WTC11 (cell line): Measurements from ENCODE around the gene AGBL1. TPM values are rescaled to one million over a fixed set of nuclear protein-coding genes. Genes with fewer than 3 reads are reported as not detected.

ENCODE experiments used
- ATAC-seq: fragments of 200-7000 bp; cut with Tn5 transposase; 2 replicates; pipeline ENCODE4 v1.10.0; 2021; ENCODE audit warnings: mild to moderate bottlenecking, moderate library complexity
- CTCF ChIA-PET: fragments of 300-600 bp; sonication (Branson Sonifier 250); formaldehyde crosslinking; loops from one replicate; lab custom pipeline; 2021; ENCODE audit warnings: antibody characterized with exemption; lab: Charles Lee
- POLR2A ChIA-PET: fragments of 350-600 bp; sonication (Branson Sonifier 250); formaldehyde crosslinking; loops from one replicate; lab custom pipeline; 2021; ENCODE audit warnings: antibody characterized with exemption; lab: Charles Lee
- DNase-seq: peaks from one replicate; pipeline ENCODE4 v3.0.0; 2021; ENCODE audit warnings: low spot score
- H3K27ac Mint-ChIP-seq: 2 replicates; pipeline ENCODE4 v1.8.0; 2021; ENCODE audit warnings: mixed read lengths
- H3K27me3 Mint-ChIP-seq: 2 replicates; pipeline ENCODE4 v1.8.0; 2021; ENCODE audit warnings: low read depth, mild to moderate bottlenecking, moderate library complexity, mixed read lengths
- H3K36me3 Mint-ChIP-seq: 2 replicates; pipeline ENCODE4 v1.8.0; 2021; ENCODE audit warnings: mixed read lengths
- H3K4me1 Mint-ChIP-seq: 2 replicates; pipeline ENCODE4 v1.8.0; 2022; ENCODE audit warnings: mixed read lengths
- H3K4me3 Mint-ChIP-seq: 2 replicates; pipeline ENCODE4 v1.8.0; 2021; ENCODE audit warnings: mild to moderate bottlenecking, moderate library complexity, mixed read lengths
- H3K9me3 Mint-ChIP-seq: 2 replicates; pipeline ENCODE4 v1.8.0; 2021; ENCODE audit warnings: mixed read lengths
- ATF1 ChIP-seq: sonication (generic); formaldehyde crosslinking; IDR thresholded peaks from 2 replicates; pipeline ENCODE4 v1.8.1; 2023; ENCODE audit warnings: mild to moderate bottlenecking, moderate library complexity, missing genetic modification reagents
- EMX1 ChIP-seq: fragments of 250-450 bp; sonication (Bioruptor Pico); IDR thresholded peaks from 2 replicates; pipeline ENCODE4 v1.8.0; 2021; ENCODE audit warnings: mild to moderate bottlenecking
- JAZF1 ChIP-seq: fragments of 250-450 bp; sonication (Bioruptor Pico); IDR thresholded peaks from 2 replicates; pipeline ENCODE4 v1.9.0; 2021; ENCODE audit warnings: moderate library complexity, mild to moderate bottlenecking, inconsistent platforms
- MYBL2 ChIP-seq: sonication (generic); formaldehyde crosslinking; IDR thresholded peaks from 2 replicates; pipeline ENCODE4 v1.8.1; 2023; ENCODE audit warnings: mild to moderate bottlenecking, moderate library complexity, missing genetic modification reagents
- NFATC4 ChIP-seq: fragments of 250-450 bp; sonication (Bioruptor Pico); IDR thresholded peaks from 2 replicates; pipeline ENCODE4 v1.9.0; 2021; ENCODE audit warnings: mild to moderate bottlenecking
- NFYB ChIP-seq: sonication (generic); formaldehyde crosslinking; conservative IDR thresholded peaks from 2 replicates; pipeline ENCODE4 v1.8.0; 2022; ENCODE audit warnings: low read depth, missing genetic modification reagents
- NR2C2 ChIP-seq: sonication (generic); formaldehyde crosslinking; IDR thresholded peaks from 2 replicates; pipeline ENCODE4 v1.8.0; 2022; ENCODE audit warnings: mild to moderate bottlenecking, missing genetic modification reagents
- OVOL2 ChIP-seq: fragments of 250-450 bp; sonication (Bioruptor Pico); IDR thresholded peaks from 2 replicates; pipeline ENCODE4 v1.9.0; 2021; ENCODE audit warnings: mild to moderate bottlenecking, borderline replicate concordance
- PRDM15 ChIP-seq: sonication (generic); formaldehyde crosslinking; IDR thresholded peaks from 2 replicates; pipeline ENCODE4 v1.8.0; 2022; ENCODE audit warnings: missing genetic modification reagents
- RORB ChIP-seq: fragments of 250-450 bp; sonication (Bioruptor Pico); IDR thresholded peaks from 2 replicates; pipeline ENCODE4 v1.9.0; 2021; ENCODE audit warnings: mild to moderate bottlenecking
- SMAD4 ChIP-seq: sonication (generic); formaldehyde crosslinking; IDR thresholded peaks from 2 replicates; pipeline ENCODE4 v1.8.0; 2022; ENCODE audit warnings: mild to moderate bottlenecking, missing genetic modification reagents
- TEAD4 ChIP-seq: sonication (generic); formaldehyde crosslinking; IDR thresholded peaks from 2 replicates; pipeline ENCODE4 v1.8.0; 2022; ENCODE audit warnings: mild to moderate bottlenecking, missing genetic modification reagents
- ZBTB21 ChIP-seq: sonication (generic); formaldehyde crosslinking; IDR thresholded peaks from 2 replicates; pipeline ENCODE4 v1.8.1; 2023; ENCODE audit warnings: mild to moderate bottlenecking, missing genetic modification reagents, borderline replicate concordance
- ZMAT4 ChIP-seq: fragments of 250-450 bp; sonication (Bioruptor Pico); IDR thresholded peaks from 2 replicates; pipeline ENCODE4 v1.9.0; 2021; ENCODE audit warnings: mild to moderate bottlenecking
- ZNF396 ChIP-seq: fragments of 250-450 bp; sonication (Bioruptor Pico); IDR thresholded peaks from 2 replicates; pipeline ENCODE4 v1.8.0; 2021; ENCODE audit warnings: mild to moderate bottlenecking, moderate library complexity, borderline replicate concordance
- total RNA-seq: library from RNA; stranded (reverse); gene quantifications from 3 replicates; pipeline ENCODE4 v1.2.3, GENCODE V29; 2021
- TF ChIP-seq, protein P1 (sequence below): fragments of 250-450 bp; sonication (Bioruptor Pico); IDR thresholded peaks from 2 replicates; pipeline ENCODE4 v2.1.2; 2022; ENCODE audit warnings: mild to moderate bottlenecking, moderate library complexity
- TF ChIP-seq, protein P2 (sequence below): sonication (generic); formaldehyde crosslinking; conservative IDR thresholded peaks from 2 replicates; pipeline ENCODE4 v1.8.1; 2023; ENCODE audit warnings: mild to moderate bottlenecking, low read depth, missing genetic modification reagents, moderate library complexity
- TF ChIP-seq, protein P3 (sequence below): sonication (generic); formaldehyde crosslinking; IDR thresholded peaks from 2 replicates; pipeline ENCODE4 v1.8.1; 2022; ENCODE audit warnings: mild to moderate bottlenecking, missing genetic modification reagents, moderate library complexity, borderline replicate concordance
- TF ChIP-seq, protein P4 (sequence below): sonication (generic); formaldehyde crosslinking; IDR thresholded peaks from 2 replicates; pipeline ENCODE4 v1.8.1; 2022; ENCODE audit warnings: mild to moderate bottlenecking, moderate library complexity, missing genetic modification reagents

The AGBL1 gene
- total RNA-seq, 1 experiment from 2014 or later: not detected

GRCh38 chr15:86199467-86200145, 119.9 kb downstream of the AGBL1 start:
- ATAC-seq (no peak), DNase-seq (no peak)
- no peak overlapping the region for H3K4me3 Mint-ChIP-seq
- POLR2A ChIA-PET: no interaction called here
- CTCF ChIA-PET: no interaction called here
- peaks cover 38% of the 10 kb centered on the region for H3K4me1 Mint-ChIP-seq
- H3K27me3 Mint-ChIP-seq: peaks cover 3% of the 10 kb centered on the region; the same call in 1 of the 2 replicates
- H3K27ac Mint-ChIP-seq: no peak overlapping the region
- TF ChIP-seq, protein P1, sequence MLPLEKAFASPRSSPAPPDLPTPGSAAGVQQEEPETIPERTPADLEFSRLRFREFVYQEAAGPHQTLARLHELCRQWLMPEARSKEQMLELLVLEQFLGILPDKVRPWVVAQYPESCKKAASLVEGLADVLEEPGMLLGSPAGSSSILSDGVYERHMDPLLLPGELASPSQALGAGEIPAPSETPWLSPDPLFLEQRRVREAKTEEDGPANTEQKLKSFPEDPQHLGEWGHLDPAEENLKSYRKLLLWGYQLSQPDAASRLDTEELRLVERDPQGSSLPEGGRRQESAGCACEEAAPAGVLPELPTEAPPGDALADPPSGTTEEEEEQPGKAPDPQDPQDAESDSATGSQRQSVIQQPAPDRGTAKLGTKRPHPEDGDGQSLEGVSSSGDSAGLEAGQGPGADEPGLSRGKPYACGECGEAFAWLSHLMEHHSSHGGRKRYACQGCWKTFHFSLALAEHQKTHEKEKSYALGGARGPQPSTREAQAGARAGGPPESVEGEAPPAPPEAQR (CRISPR knock-in tag): no peak
- TF ChIP-seq, protein P2, sequence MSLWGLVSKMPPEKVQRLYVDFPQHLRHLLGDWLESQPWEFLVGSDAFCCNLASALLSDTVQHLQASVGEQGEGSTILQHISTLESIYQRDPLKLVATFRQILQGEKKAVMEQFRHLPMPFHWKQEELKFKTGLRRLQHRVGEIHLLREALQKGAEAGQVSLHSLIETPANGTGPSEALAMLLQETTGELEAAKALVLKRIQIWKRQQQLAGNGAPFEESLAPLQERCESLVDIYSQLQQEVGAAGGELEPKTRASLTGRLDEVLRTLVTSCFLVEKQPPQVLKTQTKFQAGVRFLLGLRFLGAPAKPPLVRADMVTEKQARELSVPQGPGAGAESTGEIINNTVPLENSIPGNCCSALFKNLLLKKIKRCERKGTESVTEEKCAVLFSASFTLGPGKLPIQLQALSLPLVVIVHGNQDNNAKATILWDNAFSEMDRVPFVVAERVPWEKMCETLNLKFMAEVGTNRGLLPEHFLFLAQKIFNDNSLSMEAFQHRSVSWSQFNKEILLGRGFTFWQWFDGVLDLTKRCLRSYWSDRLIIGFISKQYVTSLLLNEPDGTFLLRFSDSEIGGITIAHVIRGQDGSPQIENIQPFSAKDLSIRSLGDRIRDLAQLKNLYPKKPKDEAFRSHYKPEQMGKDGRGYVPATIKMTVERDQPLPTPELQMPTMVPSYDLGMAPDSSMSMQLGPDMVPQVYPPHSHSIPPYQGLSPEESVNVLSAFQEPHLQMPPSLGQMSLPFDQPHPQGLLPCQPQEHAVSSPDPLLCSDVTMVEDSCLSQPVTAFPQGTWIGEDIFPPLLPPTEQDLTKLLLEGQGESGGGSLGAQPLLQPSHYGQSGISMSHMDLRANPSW (CRISPR knock-in tag): no peak
- TF ChIP-seq ZBTB21 (CRISPR knock-in tag): no peak
- no peak for TF ChIP-seq SMAD4
- TF ChIP-seq, protein P3, sequence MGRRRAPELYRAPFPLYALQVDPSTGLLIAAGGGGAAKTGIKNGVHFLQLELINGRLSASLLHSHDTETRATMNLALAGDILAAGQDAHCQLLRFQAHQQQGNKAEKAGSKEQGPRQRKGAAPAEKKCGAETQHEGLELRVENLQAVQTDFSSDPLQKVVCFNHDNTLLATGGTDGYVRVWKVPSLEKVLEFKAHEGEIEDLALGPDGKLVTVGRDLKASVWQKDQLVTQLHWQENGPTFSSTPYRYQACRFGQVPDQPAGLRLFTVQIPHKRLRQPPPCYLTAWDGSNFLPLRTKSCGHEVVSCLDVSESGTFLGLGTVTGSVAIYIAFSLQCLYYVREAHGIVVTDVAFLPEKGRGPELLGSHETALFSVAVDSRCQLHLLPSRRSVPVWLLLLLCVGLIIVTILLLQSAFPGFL (CRISPR knock-in tag): no peak
- no peak for TF ChIP-seq RORB (CRISPR knock-in tag)
- TF ChIP-seq NR2C2 (CRISPR knock-in tag): no peak
- TF ChIP-seq ZNF396 (CRISPR knock-in tag): no peak
- no peak for TF ChIP-seq MYBL2 (CRISPR knock-in tag)
- TF ChIP-seq TEAD4 (CRISPR knock-in tag): no peak
- no peak for TF ChIP-seq OVOL2
- no peak for TF ChIP-seq NFYB
- TF ChIP-seq ATF1: no peak
- TF ChIP-seq NFATC4 (CRISPR knock-in tag): no peak
- TF ChIP-seq, protein P4, sequence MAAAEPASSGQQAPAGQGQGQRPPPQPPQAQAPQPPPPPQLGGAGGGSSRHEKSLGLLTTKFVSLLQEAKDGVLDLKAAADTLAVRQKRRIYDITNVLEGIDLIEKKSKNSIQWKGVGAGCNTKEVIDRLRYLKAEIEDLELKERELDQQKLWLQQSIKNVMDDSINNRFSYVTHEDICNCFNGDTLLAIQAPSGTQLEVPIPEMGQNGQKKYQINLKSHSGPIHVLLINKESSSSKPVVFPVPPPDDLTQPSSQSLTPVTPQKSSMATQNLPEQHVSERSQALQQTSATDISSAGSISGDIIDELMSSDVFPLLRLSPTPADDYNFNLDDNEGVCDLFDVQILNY (CRISPR knock-in tag): no peak
- no peak for TF ChIP-seq PRDM15 (CRISPR knock-in tag)
- no peak for TF ChIP-seq JAZF1 (CRISPR knock-in tag)
- no peak for TF ChIP-seq EMX1
- TF ChIP-seq ZMAT4 (CRISPR knock-in tag): no peak
- TF ChIP-seq, all 79 proteins: peak for 0
- H3K9me3 Mint-ChIP-seq: no peaks in the 10 kb centered on the region
- H3K36me3 Mint-ChIP-seq: no peaks in the 10 kb centered on the region
